ENCODE data around the gene HOXD3. TPM values are rescaled to one million over a fixed set of nuclear protein-coding genes. Genes with fewer than 3 reads are reported as not detected.
A peak's percentile ranks its signal among the peaks of the same experiment; 100 is the strongest.

The HOXD3 gene
- total and polyA plus RNA-seq, 9 of the 15 experiments (the other 6 are each of a cell fraction or from before 2014, with no cell fraction given), result not detected

- TF ChIP-seq HDAC1 (IDR thresholded peaks at IDR 0.05) (no peak), ZNF512 (tag; IDR thresholded peaks at IDR 0.05) (peak; percentile 58; the same call in 1 of the 2 replicates), DACH1 (IDR thresholded peaks at IDR 0.05; ENCODE audit: partially characterized antibody) (peak; percentile 77), BCLAF1 (IDR thresholded peaks at IDR 0.05; ENCODE audit: borderline replicate concordance in 1 of 2, control insufficient read depth in 1 of 2, low read depth in 2 of 2, low read length in 1 of 2) (no peak)
- BruUV-seq (replicated peaks), result no TSS peak
- peaks cover 0 to 26% of the 10 kb centered on the region in 2 experiments; a peak in 2 of 5 replicates for H3K4me1 ChIP-seq (replicated peaks in 1 of 2; ENCODE audit: control insufficient read depth in 2 of 2, insufficient read depth in 2 of 2, low read length in 2 of 2)
- no peak overlapping the region for H3K4me3 ChIP-seq
- H3K9ac ChIP-seq (ENCODE audit: insufficient read depth in 1 of 2, low read depth in 2 of 2, low read length in 2 of 2), result no peak overlapping the region
- no peaks in the 10 kb centered on the region for H3K9me1 ChIP-seq (ENCODE audit: control insufficient read depth, insufficient read depth, low read length)
- 8% methylated on average over 4 of the region's 4 CpGs for WGBS (ENCODE audit: insufficient coverage, low coverage, missing lambda C conversion rate)
- no peak for DNase-seq (ENCODE audit: extremely low read depth in 1 of 4, low spot score in 3 of 4)
- H3K27ac ChIP-seq (ENCODE audit: extremely low read depth, low read depth, low read length), result no peak overlapping the region
- H3K79me2 ChIP-seq (ENCODE audit: control insufficient read depth, insufficient read depth, low read length), result no peaks in the 10 kb centered on the region
- 0 out of 2 replicates have a peak, but pooled peaks cover 5% of the 10 kb centered on the region for H4K20me1 ChIP-seq (replicated peaks; ENCODE audit: control insufficient read depth, insufficient read depth, low read length)
- H3K9me3 ChIP-seq (replicated peaks; ENCODE audit: control insufficient read depth, insufficient read depth, low read depth, low read length), result no peaks in the 10 kb centered on the region
- H3K36me3 ChIP-seq (ENCODE audit: control insufficient read depth, insufficient read depth, low read length), result no peaks in the 10 kb centered on the region
- no peak for ATAC-seq
- no peak overlapping the region for H3K4me2 ChIP-seq (ENCODE audit: insufficient read depth, low read length)
- intact Hi-C loops (cut with micrococcal nuclease) (no loop called here), in situ Hi-C loops (cut with MboI) (loop anchor here (25.0 kb wide), 2 partner anchors 680 to 1630 kb away; no protein-coding TSS in a partner anchor)
- CTCF ChIA-PET (ENCODE audit: low intra/inter-chr PET ratio), result no interaction called here
- POLR2A ChIA-PET, result interaction anchor here (0.9 to 1.7 kb wide), 2 partner anchors 316 to 486 kb away, joined by 3 read pairs; no protein-coding TSS in a partner anchor
- peaks cover 51 to 73% of the 10 kb centered on the region in 2 experiments for H3K27me3 ChIP-seq (ENCODE audit: control insufficient read depth in 2 of 2, insufficient read depth in 2 of 2, low read length in 2 of 2)
- FAIRE-seq, result no peak
- H2AFZ ChIP-seq (ENCODE audit: low read depth, low read length), result no peak overlapping the region
These were observed 25.3 kb upstream of the HOXD3 start for GRCh38 chr2:176131848-176132158.

All from K562 (cell line).